GM23248 (cell line): ENCODE results near the gene SGPP1. TPM values are rescaled to one million over a fixed set of nuclear protein-coding genes. Genes with fewer than 3 reads are reported as not detected.

Experiments
- DNase-seq: peaks from one replicate; pipeline ENCODE4 v3.0.0-alpha.2; 2015
- H2AFZ ChIP-seq: fragments of 200-600 bp; sonication (generic); 2 replicates; pipeline ENCODE4 v1.6.1; 2016; ENCODE audit warnings: antibody characterized with exemption
- H3F3A ChIP-seq: fragments of 200-600 bp; sonication (generic); 2 replicates; pipeline ENCODE4 v1.6.1; 2016; ENCODE audit warnings: mild to moderate bottlenecking, antibody characterized with exemption, mixed run types; ENCODE audit not compliant: insufficient read depth
- H3K27ac ChIP-seq: fragments of 200-600 bp; sonication (generic); 2 replicates; pipeline ENCODE4 v1.5.1; 2016; ENCODE audit warnings: mild to moderate bottlenecking
- H3K27me3 ChIP-seq: fragments of 200-600 bp; sonication (generic); replicated peaks from 2 replicates; pipeline ENCODE4 v1.6.1; 2016; ENCODE audit warnings: mild to moderate bottlenecking; ENCODE audit not compliant: insufficient read depth
- H3K36me3 ChIP-seq: fragments of 200-600 bp; sonication (generic); 2 replicates; pipeline ENCODE4 v1.6.1; 2016; ENCODE audit warnings: low read depth, mild to moderate bottlenecking
- H3K4me1 ChIP-seq: fragments of 200-600 bp; sonication (generic); 2 replicates; pipeline ENCODE4 v1.6.1; 2016; ENCODE audit warnings: mild to moderate bottlenecking; ENCODE audit not compliant: insufficient read depth
- H3K4me2 ChIP-seq: fragments of 200-600 bp; sonication (generic); one replicate; pipeline ENCODE4 v1.6.1; 2016; ENCODE audit warnings: mild to moderate bottlenecking; ENCODE audit not compliant: unreplicated experiment
- H3K4me3 ChIP-seq: fragments of 200-600 bp; sonication (generic); 2 replicates; pipeline ENCODE4 v1.5.1; 2016; ENCODE audit warnings: mild to moderate bottlenecking
- H3K79me2 ChIP-seq: fragments of 200-600 bp; sonication (generic); 2 replicates; pipeline ENCODE4 v1.6.1; 2016; ENCODE audit warnings: mild to moderate bottlenecking; ENCODE audit not compliant: insufficient read depth
- H3K9ac ChIP-seq: fragments of 200-600 bp; sonication (generic); 2 replicates; pipeline ENCODE4 v1.6.1; 2016; ENCODE audit warnings: mild to moderate bottlenecking
- H3K9me2 ChIP-seq: fragments of 200-600 bp; sonication (generic); 2 replicates; pipeline ENCODE4 v1.6.1; 2016; ENCODE audit warnings: mixed run types, mild to moderate bottlenecking, moderate library complexity; ENCODE audit not compliant: insufficient read depth
- H3K9me3 ChIP-seq: fragments of 200-600 bp; sonication (generic); one replicate; pipeline ENCODE4 v1.6.1; 2017; ENCODE audit warnings: low read depth
- H4K20me1 ChIP-seq: fragments of 200-600 bp; sonication (generic); 2 replicates; pipeline ENCODE4 v1.6.0; 2016; ENCODE audit not compliant: insufficient read depth
- EZH2 ChIP-seq: fragments of 200-600 bp; sonication (generic); IDR thresholded peaks from 2 replicates; pipeline ENCODE4 v1.6.1; 2018; ENCODE audit warnings: antibody characterized with exemption, mild to moderate bottlenecking; ENCODE audit not compliant: insufficient read depth, poor library complexity, severe bottlenecking
- EZH2phosphoT487 ChIP-seq: fragments of 200-600 bp; sonication (generic); IDR thresholded peaks from 2 replicates; pipeline ENCODE4 v1.6.1; 2018; ENCODE audit warnings: antibody characterized with exemption, moderate library complexity, mild to moderate bottlenecking, low read depth; ENCODE audit not compliant: insufficient read depth
- WGBS, 2 experiments: methylation state at CpG; one replicate each; pipeline ENCODE4 v1.1.6; 2015 to 2017; ENCODE audit warnings: low lambda C conversion rate in 2 of 2, low coverage in 1 of 2; ENCODE audit errors: missing lambda C conversion rate in 2 of 2; 5-methylcytosine and 5-hydroxymethylcytosine counted together
- in situ Hi-C: fragments of 300-500 bp; cut with MboI; formaldehyde crosslinking; loops from 2 replicates; pipeline ENCODE4 v1.15.0; 2020
- polyA plus RNA-seq: library from polyadenylated mRNA; unstranded; fragments of >200 nt; fragmentation: Nextera tagmentation; extraction: Ambion mirVana; gene quantifications from 2 replicates; pipeline ENCODE4 v1.2.1, GENCODE V29; 2016
- total RNA-seq: library from RNA; depleted of rRNA; stranded (reverse); fragments of >200 nt; shearing (Covaris generic); gene quantifications from 2 replicates; pipeline ENCODE4 v1.2.3, GENCODE V29; 2014

SGPP1 gene
- total and polyA plus RNA-seq, 2 experiments from 2014 or later, result 19.6 to 44.5 TPM

- TF ChIP-seq EZH2phosphoT487 (no peak), EZH2 (no peak)
- Histone ChIP-seq H3K4me2 (no peak overlapping the region), H3K4me1 (no peaks in the 10 kb centered on the region), H3K9ac (no peak overlapping the region), H3K9me3 (no peaks in the 10 kb centered on the region), H3K36me3 (no peaks in the 10 kb centered on the region), H3K79me2 (peaks cover 47% of the 10 kb centered on the region), H3K4me3 (no peak overlapping the region), H3F3A (no peaks in the 10 kb centered on the region), H3K9me2 (no peaks in the 10 kb centered on the region), H3K27ac (no peak overlapping the region), H4K20me1 (no peaks in the 10 kb centered on the region), H2AFZ (no peak overlapping the region), H3K27me3 (no peaks in the 10 kb centered on the region)
- no peak for DNase-seq
- in situ Hi-C loops, result no loop called here
- WGBS, 2 experiments, result 97 to 100% methylated on average over 2 of the region's 2 CpGs
Observed at GRCh38 chr14:63701606-63702299, 26.1 kb downstream of the SGPP1 start.

- Histone ChIP-seq H3K27ac (no peak overlapping the region), H3K79me2 (no peaks in the 10 kb centered on the region; the same call in 1 of the 2 replicates), H3K4me2 (no peak overlapping the region), H3K9me2 (no peaks in the 10 kb centered on the region), H3K27me3 (no peaks in the 10 kb centered on the region), H3F3A (no peaks in the 10 kb centered on the region), H3K9me3 (no peaks in the 10 kb centered on the region), H3K9ac (no peak overlapping the region), H4K20me1 (no peaks in the 10 kb centered on the region), H2AFZ (no peak overlapping the region), H3K36me3 (no peaks in the 10 kb centered on the region; the same call in 1 of the 2 replicates), H3K4me3 (no peak overlapping the region), H3K4me1 (no peaks in the 10 kb centered on the region)
- no peak for TF ChIP-seq EZH2phosphoT487
- no peak for TF ChIP-seq EZH2
- peak; percentile 10 for DNase-seq
- in situ Hi-C loops, result no loop called here
- WGBS, 2 experiments, result 96 to 97% methylated on average over 5 of the region's 5 CpGs
Observed at GRCh38 chr14:63692310-63693020, 35.4 kb downstream of the SGPP1 start.

GRCh38 chr14:63689132-63689531 is 38.7 kb downstream of the SGPP1 start:
- Histone ChIP-seq H3K9ac (no peak overlapping the region), H3F3A (no peaks in the 10 kb centered on the region), H4K20me1 (no peaks in the 10 kb centered on the region), H3K79me2 (no peaks in the 10 kb centered on the region), H3K4me2 (no peak overlapping the region), H3K4me1 (no peaks in the 10 kb centered on the region), H2AFZ (no peak overlapping the region), H3K9me2 (no peaks in the 10 kb centered on the region), H3K27ac (no peak overlapping the region), H3K27me3 (no peaks in the 10 kb centered on the region), H3K9me3 (no peaks in the 10 kb centered on the region), H3K4me3 (no peak overlapping the region), H3K36me3 (no peaks in the 10 kb centered on the region; the same call in 1 of the 2 replicates)
- DNase-seq, result no peak
- in situ Hi-C loops, result no loop called here
- WGBS, 2 experiments, result 83 to 88% methylated on average over 3 of the region's 3 CpGs
- TF ChIP-seq EZH2, result no peak
- no peak for TF ChIP-seq EZH2phosphoT487

- Histone ChIP-seq H3K36me3 (no peaks in the 10 kb centered on the region), H3K27me3 (no peaks in the 10 kb centered on the region), H3K4me3 (no peak overlapping the region), H3K9ac (no peak overlapping the region), H3F3A (no peaks in the 10 kb centered on the region), H3K4me2 (no peak overlapping the region), H3K79me2 (no peaks in the 10 kb centered on the region), H2AFZ (no peak overlapping the region), H3K4me1 (no peaks in the 10 kb centered on the region), H4K20me1 (no peaks in the 10 kb centered on the region), H3K9me2 (no peaks in the 10 kb centered on the region), H3K9me3 (no peaks in the 10 kb centered on the region), H3K27ac (no peak overlapping the region)
- in situ Hi-C loops, result no loop called here
- DNase-seq, result no peak
- TF ChIP-seq EZH2, result no peak
- no peak for TF ChIP-seq EZH2phosphoT487
Observed at GRCh38 chr14:63686926-63687325, 40.9 kb downstream of the SGPP1 start.
